Stimulated activated CD8-positive, alpha-beta memory T cell treated with anti-CD3 and anti-CD28 coated beads, Interleukin-7, amount 100 ng/mL, for 48 hours (primary cell): Measurements from ENCODE around the gene OPTN.
A peak's percentile ranks its signal among the peaks of the same experiment; 100 is the strongest.
"Not testable (repeated sequence)": the region's sequence is repeated elsewhere in the genome, so short reads cannot be mapped to it uniquely, and the experiment has no call there.

Experiments
- DNase-seq, 2 donors: peaks; one replicate each; pipeline ENCODE4 v3.0.0-alpha.2; 2020; ENCODE audit warnings: low read depth in 1 of 2; ENCODE audit errors: extremely low read depth in 1 of 2

The OPTN gene

DNA sequence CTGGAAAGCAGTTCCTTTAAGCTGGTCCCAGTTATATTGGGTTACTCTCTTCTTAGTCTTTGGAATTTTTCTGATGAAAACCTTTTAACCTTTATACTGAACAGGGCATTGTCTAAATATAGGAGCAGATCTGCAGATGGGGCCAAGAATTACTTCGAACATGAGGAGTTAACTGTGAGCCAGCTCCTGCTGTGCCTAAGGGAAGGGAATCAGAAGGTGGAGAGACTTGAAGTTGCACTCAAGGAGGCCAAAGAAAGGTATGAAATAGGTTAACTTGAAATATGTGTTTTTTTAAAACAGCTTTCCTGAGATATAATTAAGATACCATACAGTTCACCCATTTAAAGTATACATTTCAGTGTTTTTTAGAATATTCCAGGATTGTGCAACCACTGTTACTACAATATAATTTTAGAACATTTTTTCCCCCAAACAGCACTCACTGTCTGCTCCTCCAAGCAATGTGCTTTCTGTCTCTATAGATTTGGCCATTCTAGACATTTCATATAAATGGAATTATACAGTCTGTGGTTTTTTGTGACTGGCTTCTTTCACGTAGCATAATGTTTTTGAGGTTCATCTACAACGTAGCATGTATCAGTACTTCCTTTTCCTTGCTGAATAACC lies 18.9 kb downstream of the OPTN start:
- no peak for DNase-seq

DNA sequence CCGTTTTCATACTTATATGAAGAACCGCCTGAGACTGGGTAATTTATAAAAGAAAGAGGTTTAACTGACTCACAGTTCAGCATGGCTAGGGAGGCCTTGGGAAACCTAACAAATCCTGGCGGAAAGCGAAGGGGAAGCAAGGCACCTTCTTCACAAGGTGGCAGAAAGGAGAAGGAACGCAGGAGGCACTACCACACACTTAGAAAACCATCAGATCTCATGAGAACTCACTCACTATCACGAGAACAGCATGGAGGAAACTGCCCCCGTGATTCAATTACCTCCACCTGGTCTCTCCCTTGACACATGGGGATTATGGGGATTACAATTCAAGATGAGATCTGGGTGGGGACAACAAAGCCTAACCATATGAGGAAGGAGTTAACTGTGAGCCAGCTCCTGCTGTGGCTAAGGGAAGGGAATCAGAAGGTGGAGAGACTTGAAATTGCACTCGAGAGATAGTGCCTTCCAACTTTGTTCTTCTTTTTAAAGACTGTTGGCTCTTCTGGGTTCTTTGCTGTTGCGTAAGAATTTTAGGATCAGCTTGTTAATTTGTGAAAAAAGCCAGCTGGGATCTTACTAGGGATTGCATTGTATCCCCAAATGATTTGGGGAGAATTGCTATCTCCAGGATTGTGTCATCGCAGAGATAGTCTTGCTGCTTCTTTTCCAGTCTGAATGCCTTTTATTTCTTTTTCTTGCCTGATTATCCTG lies 21.0 kb downstream of the OPTN start:
- no peak for DNase-seq

DNA sequence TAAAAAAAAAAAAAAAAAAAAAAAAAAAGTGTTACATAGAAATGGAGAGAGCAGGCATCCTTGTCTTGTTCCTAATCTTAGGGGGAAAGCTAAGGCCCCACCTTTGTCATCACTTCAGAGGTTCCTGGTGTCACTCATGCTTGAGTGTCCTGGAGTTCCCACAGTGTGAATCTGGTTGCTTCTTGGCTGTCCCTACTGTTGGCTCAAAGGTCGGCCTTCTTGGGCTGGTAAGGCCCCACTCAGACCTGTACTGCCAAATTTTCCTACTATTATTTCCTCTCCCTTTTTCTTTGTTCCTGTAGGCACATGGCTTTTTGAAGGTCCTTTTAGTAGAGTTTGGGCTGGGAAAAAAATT lies 21.5 kb downstream of the OPTN start:
- no peak for DNase-seq

DNA sequence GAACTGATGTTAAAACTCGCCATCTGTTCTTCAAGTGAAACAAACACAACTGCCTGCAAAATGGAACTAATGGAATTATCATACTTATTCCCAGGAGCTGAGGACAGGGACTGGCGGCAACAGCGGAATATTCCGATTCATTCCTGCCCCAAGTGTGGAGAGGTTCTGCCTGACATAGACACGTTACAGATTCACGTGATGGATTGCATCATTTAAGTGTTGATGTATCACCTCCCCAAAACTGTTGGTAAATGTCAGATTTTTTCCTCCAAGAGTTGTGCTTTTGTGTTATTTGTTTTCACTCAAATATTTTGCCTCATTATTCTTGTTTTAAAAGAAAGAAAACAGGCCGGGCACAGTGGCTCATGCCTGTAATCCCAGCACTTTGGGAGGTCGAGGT lies 36.7 kb downstream of the OPTN start:
- DNase-seq: no peak

DNA sequence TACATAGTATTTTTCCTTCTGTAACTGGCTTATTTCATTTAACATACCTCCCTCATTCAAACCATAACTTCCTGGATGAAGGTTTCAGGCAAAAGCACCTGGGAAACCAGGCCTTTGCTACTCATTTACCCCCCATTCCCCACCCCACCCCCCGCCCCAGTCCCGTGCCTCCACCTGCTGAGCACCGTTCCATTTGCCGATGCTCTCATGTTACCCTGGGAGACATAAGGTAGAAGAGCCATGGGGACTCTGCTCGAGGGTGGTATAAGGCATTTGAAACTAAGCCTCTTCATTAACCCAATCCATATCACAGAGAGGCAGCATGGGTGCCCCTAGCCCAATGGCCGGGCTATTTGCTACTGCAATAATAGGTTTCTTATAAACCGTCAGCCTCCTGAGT lies 39.2 kb downstream of the OPTN start:
- no peak for DNase-seq

DNA sequence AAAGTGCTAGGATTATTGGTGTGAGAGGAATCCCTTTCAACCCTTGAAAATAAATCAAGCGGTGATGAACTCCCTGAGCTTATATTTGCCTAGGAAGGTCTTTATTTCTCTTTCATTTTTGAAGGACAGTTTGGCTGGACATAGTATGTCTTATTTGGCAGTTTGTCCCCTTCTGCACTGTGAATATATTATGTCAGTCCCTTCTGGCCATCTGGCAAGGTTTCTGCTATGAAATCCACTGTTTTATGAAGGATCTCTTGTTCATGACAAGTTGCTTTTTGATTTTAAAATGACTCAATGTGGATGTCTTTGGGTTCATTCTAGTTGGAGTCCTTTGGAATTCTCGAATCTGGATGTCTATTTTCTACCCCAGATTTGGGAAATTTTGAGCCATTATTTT lies 39.7 kb downstream of the OPTN start:
- DNase-seq: no peak

DNA sequence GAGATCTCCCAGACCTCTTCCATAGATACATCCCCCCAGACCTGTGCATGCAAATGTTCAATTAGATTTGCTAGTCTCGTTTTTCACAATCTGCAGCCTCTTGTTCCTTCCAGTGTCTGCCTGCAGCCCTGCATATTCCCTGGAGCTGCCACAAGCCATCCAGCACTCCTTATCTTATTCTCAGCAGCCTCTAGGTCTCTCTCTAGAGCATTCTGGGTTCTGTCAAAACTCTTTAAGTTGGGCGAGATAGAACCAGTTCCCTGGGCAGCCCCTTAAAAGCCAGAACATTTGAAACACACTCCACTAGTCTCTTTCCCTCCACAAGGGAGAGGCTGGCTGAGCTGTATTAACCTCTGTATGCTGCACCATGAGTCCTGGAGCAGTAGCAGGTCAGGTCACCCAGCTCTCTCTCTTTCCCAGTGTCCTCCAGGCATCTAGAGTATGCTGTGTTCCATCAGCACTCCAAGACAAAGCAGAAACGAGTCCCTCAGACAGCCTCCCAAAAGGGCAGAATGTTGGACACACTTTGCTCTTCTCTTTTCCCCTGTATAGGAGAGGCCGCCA lies 40.7 kb downstream of the OPTN start:
- no peak for DNase-seq

DNA sequence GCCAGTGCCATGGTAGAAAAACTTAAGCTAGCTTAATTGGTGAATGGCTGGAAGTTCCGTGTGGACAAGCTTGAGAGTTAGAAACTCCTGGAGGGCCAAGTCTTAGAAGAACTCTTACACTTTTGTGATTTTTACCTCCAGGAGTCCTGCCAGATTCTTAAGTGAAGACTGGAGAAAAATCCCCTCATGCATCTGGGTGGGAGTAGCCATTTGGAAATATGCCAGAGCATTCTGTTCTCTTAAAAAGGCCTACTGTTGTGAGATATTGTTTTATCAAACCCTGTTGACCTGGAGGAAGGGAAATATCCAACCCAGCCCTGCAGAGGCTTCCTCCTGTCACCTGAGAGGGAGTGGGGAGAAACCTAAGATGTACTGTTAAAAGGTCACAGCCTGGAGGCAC lies 43.8 kb downstream of the OPTN start:
- DNase-seq: no peak

DNA sequence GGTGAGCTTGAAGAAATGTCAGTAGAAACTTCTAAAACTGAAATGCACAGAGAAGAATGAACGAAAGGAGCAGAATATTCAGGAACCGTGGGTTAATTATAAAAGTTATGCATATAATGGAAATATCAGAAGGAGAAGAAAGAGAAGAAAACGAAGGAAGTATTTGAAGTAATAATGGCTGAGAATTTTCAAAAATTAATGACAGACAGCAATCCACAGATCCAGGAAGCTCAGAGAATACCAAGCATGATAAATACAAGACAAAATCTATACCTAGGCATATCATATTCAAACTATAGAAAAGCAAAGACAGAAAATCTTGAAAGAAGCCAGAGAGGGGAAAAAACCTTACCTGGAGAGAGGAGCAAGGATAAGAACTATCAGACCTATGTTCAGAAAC lies 44.9 kb downstream of the OPTN start:
- no peak for DNase-seq

DNA sequence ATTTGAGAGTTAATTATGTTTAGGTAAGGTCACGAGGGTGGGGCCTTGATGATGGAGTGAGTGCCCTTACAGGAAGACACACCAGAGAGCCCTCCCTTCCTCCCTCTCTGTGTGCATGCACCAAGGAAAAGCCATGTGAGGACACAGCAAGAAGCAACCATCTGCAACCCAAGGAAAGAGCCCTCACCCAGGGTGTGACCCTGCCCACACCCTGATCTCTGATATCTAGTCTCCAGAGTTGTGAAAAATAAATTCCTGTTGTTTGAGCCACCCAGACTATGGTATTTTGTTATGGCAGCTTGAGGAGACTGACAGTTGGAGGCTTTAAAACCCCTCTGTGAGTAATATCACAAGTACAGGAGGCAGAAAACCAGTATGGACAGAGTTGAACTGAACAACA lies 46.4 kb downstream of the OPTN start:
- no peak for DNase-seq

DNA sequence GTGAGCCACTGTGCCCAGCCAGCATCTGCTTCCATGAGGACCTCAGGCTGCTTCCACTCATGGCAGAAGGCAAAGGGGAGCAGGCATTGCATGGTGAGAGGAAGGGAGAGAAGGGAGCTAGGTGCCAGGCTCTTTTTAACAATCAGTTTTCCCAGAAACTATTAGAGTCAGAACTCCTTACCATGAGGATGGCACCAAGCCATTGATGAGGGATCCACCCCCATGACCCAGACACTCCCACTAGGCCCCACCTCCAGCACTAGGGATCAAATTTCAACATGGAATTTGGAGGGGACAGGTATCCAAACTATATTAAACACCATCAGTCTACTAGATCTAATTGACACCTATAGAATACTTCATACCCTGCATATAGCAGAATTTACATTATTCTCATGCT lies 47.2 kb downstream of the OPTN start:
- DNase-seq: no peak

DNA sequence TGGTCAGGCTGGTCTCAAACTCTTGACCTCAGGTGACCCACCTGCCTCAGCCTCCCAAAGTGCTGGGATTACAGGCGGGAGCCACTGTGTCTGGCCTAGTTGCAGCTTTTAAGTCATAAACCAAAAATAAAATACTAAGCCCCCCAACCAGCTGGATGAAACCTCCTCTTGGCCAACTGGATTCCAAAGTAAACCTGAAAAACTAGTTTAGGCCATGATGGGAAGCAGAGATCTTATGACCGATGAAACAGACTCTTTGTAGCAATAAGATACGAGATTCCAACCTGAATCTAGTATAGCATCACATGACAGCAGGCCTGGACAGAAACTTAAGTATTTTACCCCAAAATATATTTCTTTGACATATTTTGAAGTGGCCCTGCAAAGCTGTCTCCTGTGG lies 52.3 kb downstream of the OPTN start:
- no peak for DNase-seq

DNA sequence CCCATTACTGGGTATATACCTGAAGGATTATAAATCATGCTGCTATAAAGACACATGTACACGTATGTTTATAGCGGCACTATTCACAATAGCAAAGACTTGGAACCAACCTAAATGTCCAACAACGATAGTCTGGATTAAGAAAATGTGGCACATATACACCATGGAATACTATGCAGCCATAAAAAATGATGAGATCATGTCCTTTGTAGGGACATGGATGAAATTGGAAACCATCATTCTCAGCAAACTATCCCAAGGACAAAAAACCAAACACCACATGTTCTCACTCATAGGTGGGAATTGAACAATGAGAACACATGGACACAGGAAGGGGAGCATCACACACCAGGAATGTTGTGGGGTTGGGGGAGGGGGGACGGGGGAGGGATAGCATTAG lies 55.9 kb downstream of the OPTN start:
- not testable (repeated sequence) for DNase-seq

DNA sequence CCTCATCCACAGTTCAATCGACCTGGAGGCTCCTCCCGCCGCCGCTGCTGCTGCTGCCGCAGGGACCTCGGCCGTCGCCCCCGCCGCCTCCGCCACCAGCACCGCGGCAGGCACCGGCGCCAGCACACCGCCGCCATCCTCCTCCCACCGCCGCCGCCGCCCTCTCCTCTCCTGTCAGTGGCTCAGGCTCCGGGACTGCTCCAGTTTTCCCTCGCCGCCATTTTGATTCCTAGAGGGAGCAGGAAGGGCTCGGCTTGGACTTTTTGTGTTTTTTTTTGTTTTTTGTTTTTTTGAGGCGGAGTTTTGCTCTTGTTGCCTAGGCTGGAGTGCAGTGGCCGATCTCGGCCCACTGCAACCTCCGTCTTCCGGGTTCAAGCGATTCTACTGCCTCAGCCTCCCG lies 58.4 kb downstream of the OPTN start:
- DNase-seq: no peak

DNA sequence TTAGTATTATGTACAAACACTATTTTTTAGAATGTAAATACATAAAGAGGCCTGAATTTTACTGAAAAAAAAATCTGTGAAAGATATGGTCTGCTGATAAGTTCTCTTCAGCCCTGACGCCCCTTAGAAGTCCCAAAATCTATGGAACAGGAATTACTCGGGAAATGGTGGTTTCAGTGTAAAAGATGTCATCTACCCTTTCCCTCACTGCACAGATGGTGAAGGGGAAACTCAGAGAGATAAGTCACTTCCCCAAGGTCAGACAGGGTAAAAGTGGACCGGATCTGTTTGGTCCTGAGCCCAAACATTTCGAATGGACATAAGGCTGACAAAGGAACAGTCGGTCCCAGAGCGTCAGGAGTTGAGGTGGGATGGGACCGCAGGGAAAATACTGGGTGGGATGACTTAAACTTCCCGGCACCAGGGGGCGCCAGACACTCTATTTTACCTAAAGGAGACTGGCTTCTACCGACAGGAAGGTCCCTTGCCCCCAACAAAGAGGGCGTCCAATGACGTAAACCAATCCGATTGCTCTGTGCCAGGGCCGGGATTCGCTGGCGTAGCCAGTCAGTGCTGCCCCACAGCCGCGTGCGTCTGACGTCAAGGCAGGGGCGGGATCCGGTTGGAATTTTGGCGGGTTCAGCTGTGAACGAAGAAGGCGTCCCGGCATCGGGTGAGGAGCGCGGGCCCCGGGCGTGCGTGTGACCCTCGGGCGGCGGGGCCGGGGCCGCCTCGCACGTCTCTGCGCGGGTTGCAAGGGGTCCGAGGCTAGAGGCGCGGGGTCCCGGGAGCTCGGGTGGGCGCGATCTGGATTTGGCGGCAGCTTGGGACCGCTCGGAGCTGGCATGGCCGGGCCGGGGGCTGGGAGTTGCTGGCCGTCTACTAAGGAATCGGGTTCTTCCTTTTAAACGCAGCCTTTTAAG lies 61.2 kb downstream of the OPTN start, which contains the start of gene MCM10:
TSS of gene MCM10 (plus strand) at position 625 of the 923 bp plus-strand sequence. CDS start 2,645 bp downstream, outside the sequence.
- peak; percentile 96 to 98 for DNase-seq

DNA sequence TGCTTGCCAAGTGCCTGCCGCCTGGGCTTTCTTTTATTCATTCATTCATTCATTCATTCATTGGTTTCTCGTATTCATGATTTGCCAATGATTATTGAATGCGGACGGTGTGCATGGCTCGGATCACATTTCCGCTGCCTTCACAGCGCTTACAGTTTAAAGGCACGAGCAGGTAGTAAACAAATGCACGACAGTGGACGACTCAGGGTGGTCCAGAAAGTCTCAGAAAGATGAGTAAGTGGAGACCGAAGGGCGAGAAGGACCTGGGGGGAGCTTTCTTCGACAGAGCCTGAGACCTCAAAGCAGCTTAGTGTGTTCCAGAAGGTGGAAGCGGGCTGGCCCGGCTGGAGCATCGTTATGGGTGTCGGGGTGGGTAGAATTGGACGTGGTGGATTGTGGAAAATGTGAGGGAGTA lies 61.9 kb downstream of the OPTN start:
- DNase-seq: no peak

DNA sequence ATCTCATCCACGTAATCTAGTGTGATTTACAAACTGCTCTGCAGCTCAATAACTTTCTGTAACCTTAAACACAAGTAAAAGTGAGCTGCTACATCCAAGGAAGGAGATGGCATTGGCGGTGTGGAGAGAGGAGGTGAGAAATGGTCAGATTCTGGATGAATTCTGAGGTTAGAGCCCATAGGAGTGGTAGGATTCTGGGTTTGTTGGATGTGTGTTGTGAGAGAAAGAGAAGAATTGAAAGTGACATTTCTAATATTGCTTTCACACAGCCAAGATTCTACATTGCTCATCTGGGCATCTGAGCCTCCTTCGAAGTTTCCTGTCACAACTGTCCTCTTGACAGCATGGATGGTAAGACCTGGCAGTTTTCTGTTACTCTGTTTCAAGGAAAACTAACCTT lies 63.9 kb downstream of the OPTN start:
- no peak for DNase-seq

DNA sequence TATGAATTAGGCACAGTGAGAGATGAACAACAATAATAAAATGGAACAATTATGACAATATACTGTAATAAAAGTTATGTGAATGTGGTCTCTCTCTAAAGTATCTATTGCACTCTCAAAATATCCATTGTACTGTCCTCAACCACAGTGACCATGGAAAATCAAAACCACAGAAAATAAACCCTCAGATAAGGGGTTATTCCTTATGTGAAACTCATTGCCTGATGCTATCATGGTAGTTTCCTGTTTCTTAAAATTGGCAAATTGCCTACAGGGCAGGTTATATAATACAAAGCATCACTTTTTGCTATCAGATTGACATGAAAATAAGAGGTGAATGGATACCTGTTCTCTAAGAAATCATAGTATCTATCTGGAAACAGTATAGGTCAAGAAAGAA lies 65.2 kb downstream of the OPTN start:
- no peak for DNase-seq

DNA sequence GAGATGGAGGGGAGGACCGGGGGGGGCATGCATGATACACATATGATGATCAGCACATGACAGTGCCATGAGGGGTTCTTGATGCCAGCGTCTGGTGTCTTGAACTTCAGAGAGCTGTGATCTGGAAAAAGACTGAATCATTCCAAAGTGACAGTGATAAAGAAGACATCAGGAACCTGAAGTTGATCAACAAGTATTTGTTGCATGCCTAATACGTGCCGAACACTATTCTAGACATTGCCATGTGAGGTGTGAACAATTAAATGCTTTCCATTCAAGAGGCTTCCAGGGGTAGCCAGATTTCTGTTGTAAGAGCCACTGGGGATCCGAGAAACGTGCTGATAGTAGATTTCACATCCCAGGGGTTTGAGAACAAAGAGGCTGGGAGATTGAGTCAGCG lies 67.6 kb downstream of the OPTN start:
- no peak for DNase-seq

DNA sequence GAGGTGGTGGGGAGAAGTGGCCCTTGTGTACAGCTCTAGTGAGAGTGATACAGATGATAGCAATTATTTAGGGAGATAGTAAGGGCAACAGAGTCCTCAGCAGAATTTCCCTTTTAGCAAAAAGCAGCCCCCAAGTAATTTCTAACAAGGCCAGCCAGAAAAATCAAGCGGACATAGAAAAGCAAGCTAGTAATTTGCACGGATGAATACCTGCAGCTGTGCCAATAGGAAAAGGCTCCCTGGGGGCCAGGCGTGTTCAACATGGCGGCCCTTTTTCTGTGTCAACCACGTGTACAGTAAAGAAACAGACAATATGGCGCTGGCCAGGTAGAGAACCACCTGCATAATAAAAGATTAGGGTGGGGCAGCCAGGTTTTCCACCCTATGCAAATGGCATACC lies 68.8 kb downstream of the OPTN start:
- DNase-seq: no peak

DNA sequence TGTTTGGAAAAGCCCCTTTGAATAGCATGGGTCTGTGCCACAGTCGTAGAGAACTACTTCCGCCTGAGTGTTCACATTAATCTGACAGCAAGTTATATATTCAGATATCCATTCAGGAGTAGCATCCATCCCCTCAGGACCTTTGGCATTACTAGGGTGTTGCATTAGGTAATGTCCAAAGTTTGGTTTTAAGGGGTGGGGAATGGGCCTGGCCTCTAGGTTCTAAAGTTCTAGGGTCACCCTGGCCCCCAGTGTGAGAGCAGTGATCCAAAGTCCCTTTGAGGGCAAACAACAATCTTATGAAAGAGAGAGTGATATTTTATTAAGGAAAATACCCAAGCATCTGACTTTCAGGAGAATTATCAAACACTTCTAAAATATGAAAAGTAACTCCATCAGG lies 73.7 kb downstream of the OPTN start:
- no peak for DNase-seq
